GM10266 (cell line): ENCODE measurements around the gene TTLL11.

Experiments used
- DNase-seq: peaks from one replicate; pipeline ENCODE4 v3.0.0; 2012; ENCODE audit errors: extremely low spot score
- TF ChIP-seq, protein P1 (sequence below): IDR thresholded peaks from 2 replicates; pipeline ENCODE4 v1.5.1; 2012; ENCODE audit warnings: mild to moderate bottlenecking, low read depth; ENCODE audit not compliant: control insufficient read depth, insufficient read depth; ENCODE audit errors: missing control alignments

TTLL11 gene, protein sequence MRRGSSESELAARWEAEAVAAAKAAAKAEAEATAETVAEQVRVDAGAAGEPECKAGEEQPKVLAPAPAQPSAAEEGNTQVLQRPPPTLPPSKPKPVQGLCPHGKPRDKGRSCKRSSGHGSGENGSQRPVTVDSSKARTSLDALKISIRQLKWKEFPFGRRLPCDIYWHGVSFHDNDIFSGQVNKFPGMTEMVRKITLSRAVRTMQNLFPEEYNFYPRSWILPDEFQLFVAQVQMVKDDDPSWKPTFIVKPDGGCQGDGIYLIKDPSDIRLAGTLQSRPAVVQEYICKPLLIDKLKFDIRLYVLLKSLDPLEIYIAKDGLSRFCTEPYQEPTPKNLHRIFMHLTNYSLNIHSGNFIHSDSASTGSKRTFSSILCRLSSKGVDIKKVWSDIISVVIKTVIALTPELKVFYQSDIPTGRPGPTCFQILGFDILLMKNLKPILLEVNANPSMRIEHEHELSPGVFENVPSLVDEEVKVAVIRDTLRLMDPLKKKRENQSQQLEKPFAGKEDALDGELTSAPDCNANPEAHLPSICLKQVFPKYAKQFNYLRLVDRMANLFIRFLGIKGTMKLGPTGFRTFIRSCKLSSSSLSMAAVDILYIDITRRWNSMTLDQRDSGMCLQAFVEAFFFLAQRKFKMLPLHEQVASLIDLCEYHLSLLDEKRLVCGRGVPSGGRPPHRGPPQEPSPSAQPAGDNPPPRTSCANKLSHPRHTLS

DNA sequence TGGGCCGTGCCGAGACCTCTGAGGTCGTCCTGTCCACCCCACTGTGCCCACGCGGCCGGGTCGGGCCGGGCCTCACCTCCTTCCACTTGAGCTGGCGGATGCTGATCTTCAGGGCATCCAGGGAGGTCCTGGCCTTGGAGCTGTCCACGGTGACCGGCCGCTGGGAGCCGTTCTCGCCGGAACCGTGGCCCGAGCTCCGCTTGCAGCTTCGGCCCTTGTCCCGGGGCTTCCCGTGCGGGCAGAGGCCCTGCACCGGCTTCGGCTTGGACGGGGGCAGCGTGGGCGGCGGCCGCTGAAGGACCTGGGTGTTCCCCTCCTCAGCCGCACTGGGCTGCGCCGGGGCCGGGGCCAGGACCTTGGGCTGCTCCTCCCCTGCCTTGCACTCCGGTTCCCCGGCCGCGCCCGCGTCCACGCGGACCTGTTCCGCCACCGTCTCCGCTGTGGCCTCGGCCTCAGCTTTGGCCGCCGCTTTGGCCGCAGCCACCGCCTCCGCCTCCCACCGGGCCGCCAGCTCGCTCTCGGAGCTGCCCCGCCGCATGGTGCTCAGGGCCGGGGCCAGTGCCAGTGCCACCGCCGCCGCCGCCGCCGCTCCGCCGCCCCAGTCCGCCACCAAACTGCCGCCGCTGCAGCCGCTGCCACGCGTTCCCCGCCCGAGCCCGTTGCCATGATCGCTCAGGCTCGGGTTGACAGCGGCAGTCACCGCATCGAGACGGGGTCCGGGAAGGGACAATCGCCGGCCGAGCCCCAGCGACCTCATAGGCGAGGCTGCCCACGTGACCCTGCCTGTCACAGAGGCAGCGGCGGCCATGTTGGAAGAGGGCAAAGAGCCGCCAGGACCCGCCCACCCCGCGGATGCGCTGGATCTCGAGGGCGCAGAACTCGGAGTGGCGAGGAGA, at the start of gene TTLL11:
TTLL11 (minus strand) TSS at position 698 of the 896 bp plus-strand sequence; CDS start at position 538, 160 bp downstream.
- TF ChIP-seq, protein P1, sequence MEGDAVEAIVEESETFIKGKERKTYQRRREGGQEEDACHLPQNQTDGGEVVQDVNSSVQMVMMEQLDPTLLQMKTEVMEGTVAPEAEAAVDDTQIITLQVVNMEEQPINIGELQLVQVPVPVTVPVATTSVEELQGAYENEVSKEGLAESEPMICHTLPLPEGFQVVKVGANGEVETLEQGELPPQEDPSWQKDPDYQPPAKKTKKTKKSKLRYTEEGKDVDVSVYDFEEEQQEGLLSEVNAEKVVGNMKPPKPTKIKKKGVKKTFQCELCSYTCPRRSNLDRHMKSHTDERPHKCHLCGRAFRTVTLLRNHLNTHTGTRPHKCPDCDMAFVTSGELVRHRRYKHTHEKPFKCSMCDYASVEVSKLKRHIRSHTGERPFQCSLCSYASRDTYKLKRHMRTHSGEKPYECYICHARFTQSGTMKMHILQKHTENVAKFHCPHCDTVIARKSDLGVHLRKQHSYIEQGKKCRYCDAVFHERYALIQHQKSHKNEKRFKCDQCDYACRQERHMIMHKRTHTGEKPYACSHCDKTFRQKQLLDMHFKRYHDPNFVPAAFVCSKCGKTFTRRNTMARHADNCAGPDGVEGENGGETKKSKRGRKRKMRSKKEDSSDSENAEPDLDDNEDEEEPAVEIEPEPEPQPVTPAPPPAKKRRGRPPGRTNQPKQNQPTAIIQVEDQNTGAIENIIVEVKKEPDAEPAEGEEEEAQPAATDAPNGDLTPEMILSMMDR: no peak
- peak; percentile 96 for DNase-seq

DNA sequence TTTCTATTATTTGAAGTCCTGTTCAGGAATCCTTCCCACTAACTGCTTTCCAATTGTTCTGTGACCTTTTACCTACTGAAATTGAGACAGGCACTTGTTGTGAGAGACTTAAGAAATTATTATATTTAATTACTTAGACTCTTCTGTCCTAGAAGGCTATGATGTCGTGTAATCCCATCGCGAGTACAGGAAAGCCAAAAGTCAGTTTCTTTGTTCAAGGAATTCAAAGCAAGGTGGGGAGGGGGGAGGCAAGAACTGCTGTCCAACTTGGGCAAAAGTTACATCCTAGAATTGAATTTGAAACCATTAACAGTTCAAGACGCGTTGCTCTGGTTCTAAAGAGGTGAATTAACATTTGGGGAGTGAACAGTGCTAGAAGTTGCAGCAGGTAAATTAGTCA, 48.6 kb upstream of the TTLL11 start:
- no peak for DNase-seq
- TF ChIP-seq, protein P1: no peak

DNA sequence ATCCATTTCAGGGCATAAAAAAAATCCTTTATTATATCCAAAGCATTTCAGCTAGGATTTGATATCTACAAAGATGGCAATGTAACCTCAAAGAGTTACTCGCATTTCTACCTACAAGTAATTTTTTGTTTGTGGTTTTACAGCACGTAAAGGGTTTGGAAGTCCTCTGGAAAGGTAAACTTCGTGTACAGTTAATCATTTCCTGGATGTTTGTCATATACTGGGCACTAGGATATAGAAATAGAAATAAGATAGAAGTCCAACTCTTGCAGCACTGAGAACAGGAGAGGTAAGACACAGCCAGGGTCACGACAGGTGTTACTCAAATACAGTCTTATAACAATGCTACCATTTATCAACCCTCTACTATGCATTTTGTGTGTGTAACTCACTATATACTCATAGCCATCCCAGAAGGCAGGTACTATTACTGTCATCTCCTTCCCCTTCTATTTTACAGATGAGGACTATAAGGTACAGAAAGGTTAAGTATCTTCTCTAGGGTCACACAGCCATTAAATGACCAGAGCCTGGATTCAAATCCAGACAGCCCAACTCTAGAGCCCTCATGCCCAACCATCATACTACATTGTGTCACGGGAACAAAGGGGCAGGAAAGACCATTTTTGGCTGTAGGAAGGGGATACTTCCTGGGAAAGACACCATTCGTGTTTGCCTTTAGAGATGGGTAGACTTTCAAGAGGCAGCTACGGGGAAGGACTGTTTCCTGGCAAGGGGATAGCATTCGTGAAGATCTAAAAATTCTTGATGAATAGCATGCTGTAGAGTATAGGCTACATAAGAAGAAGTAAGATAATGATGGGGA, 47.5 kb upstream of the TTLL11 start:
- DNase-seq: no peak

DNA sequence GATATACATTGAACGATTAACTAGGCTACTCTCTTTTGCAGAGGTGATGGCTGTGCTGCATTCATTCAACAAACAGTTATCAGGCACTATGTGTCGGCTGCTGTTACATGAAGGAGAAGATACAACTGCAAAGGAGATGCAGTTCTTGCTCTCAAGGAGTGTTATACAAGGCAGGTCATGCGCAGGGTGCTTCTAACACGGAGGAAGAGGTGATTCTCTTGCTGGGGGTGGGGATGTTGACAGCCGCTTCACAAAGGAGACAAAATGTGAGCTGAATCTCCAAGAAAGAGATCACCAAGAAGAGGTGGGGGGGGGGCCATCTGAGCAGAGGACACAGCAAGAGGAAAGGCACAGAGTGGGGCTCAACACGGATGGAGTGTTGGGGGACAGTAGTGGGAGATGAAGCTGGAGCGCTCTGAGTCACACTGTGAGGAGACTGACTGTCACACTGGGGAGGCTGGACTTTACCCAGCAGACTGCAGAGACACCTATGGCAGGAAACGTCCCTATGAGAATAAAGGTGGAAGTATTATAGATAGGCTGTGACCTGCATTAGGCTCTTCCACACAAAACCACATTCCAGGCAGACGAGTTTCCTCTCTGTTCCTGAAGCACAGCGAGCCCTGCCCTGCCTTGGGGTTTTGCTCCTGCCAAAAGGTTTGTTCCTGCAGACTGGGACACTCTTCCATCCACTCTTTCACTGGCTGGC, 45.6 kb upstream of the TTLL11 start:
- no peak for DNase-seq

More for the DNA sequence above, 47.5 kb upstream of the TTLL11 start:
- TF ChIP-seq, protein P1: no peak

DNA sequence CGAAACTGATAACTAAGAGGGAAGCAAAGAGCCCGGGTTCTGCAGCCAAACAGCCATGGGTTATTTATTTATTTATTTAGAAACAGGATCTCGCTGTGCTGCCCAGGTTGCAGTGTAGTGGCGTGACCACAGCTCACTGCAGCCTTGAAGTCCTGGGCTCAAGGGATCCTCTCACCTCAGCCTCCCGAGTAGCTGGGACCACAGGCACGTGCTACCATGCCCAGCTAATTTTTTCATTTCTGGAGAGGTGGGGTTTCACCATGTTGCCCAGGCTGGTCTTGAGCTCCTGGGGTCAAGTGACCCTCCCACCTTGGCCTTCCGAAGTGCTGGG, 42.4 kb upstream of the TTLL11 start:
- TF ChIP-seq, protein P1: no peak
- DNase-seq: no peak

More for the DNA sequence above, 45.6 kb upstream of the TTLL11 start:
- TF ChIP-seq, protein P1: no peak
